Thyroid gland (tissue), 4 donors: ENCODE data around the gene DLG1. TPM values are rescaled to one million over a fixed set of nuclear protein-coding genes. Genes with fewer than 3 reads are reported as not detected.

Experiments
- DNase-seq, 2 donors: peaks; one replicate each; pipeline ENCODE4 v3.0.0-alpha.2; 2019
- H3K27ac ChIP-seq, 3 donors: fragments of 200-600 bp; sonication (generic); 1 replicate in 2 of 3; 2 replicates in 1 of 3; pipeline ENCODE4 v1.5.1; 2016 to 2019; ENCODE audit warnings: mild to moderate bottlenecking in 1 of 3, moderate library complexity in 1 of 3
- H3K27me3 ChIP-seq: fragments of 200-600 bp; sonication (generic); one replicate; pipeline ENCODE4 v1.5.1; 2019
- H3K36me3 ChIP-seq, 2 donors: fragments of 200-600 bp; sonication (generic); one replicate each; pipeline ENCODE4 v1.5.1; 2016 to 2019
- H3K4me1 ChIP-seq, 2 donors: fragments of 200-600 bp; sonication (generic); one replicate each; pipeline ENCODE4 v1.5.1; 2017 to 2019
- H3K4me3 ChIP-seq, 3 donors: fragments of 200-600 bp; sonication (generic); replicated peaks in 1 of 3; 1 replicate in 2 of 3; 2 replicates in 1 of 3; pipeline ENCODE4 v1.5.1; 2016; ENCODE audit warnings: mild to moderate bottlenecking in 1 of 3
- H3K9me3 ChIP-seq: fragments of 200-600 bp; sonication (generic); one replicate; pipeline ENCODE4 v1.5.1; 2017
- CTCF ChIP-seq, 6 experiments: fragments of 200-600 bp in 3 of 6; fragments of 450-650 bp in 3 of 6; sonication (generic) in 3 of 6; IDR thresholded peaks; one replicate each; pipeline ENCODE4 v1.5.1; 2016 to 2019; ENCODE audit warnings: antibody characterized with exemption in 6 of 6, mild to moderate bottlenecking in 2 of 6, inconsistent platforms in 1 of 6, moderate library complexity in 1 of 6
- POLR2A ChIP-seq, 2 donors: fragments of 450-650 bp; IDR thresholded peaks; one replicate each; pipeline ENCODE4 v1.6.1; 2017; ENCODE audit warnings: antibody characterized with exemption in 2 of 2, mild to moderate bottlenecking in 2 of 2, moderate library complexity in 1 of 2
- WGBS, 2 donors: methylation state at CpG; one replicate each; pipeline ENCODE4 v1.1.5; 2017; 5-methylcytosine and 5-hydroxymethylcytosine counted together
- intact Hi-C: fragments of 100-400 bp; cut with DNase I; formaldehyde crosslinking; loops from one replicate; pipeline ENCODE4 v1.15.1; 2023
- total RNA-seq, 4 donors: library from RNA; depleted of rRNA; stranded (reverse); fragments of >200 nt; gene quantifications; one replicate each; pipeline ENCODE4 v1.2.3, GENCODE V29; 2016

Gene DLG1
- total RNA-seq, 4 donors from 2014 or later = 111 to 233 (median 174) TPM

GRCh38 chr3:197003461-197004385, 294.7 kb downstream of the DLG1 start:
- Histone ChIP-seq H3K27me3 (no peaks in the 10 kb centered on the region), H3K9me3 (no peaks in the 10 kb centered on the region), H3K36me3 (no peaks in the 10 kb centered on the region), H3K27ac (peak overlapping the region in 2 of 3 donors; percentile 8 to 58), H3K4me3 (peak overlapping the region in 2 of 3 donors; percentile 40 to 65), H3K4me1 (peaks cover 9 to 12% of the 10 kb centered on the region in 2 donors)
- intact Hi-C loops = loop anchor here (10.0 kb wide), 2 partner anchors 181 to 501 kb away; no protein-coding TSS in a partner anchor
- 20 to 29% methylated on average over 25 to 33 of the region's 61 CpGs for WGBS, 2 donors
- TF ChIP-seq CTCF (IDR thresholded peaks at IDR 0.05) (no peak), POLR2A (IDR thresholded peaks at IDR 0.05) (no peak)
- peak; percentile 30 to 36 for DNase-seq

GRCh38 chr3:197002701-197003454, 295.5 kb downstream of the DLG1 start:
- 10% methylated on average over 9 of the region's 113 CpGs; no CpG with 5 or more reads in 1 of the 2 donors for WGBS, 2 donors
- H3K36me3 ChIP-seq = no peaks in the 10 kb centered on the region
- H3K27ac ChIP-seq = peak overlapping the region; percentile 79 to 84 (median 83)
- peak overlapping the region in 2 of 3 donors; percentile 64 to 65 for H3K4me3 ChIP-seq
- DNase-seq = peak; percentile 90 to 91
- H3K4me1 ChIP-seq = peaks cover 9 to 12% of the 10 kb centered on the region in 2 donors
- intact Hi-C loops = loop anchor here (10.0 kb wide), 2 partner anchors 182 to 502 kb away; no protein-coding TSS in a partner anchor
- no peaks in the 10 kb centered on the region for H3K27me3 ChIP-seq
- TF ChIP-seq POLR2A (IDR thresholded peaks at IDR 0.05) = peak in 1 of 2 donors; percentile 33
- TF ChIP-seq CTCF (IDR thresholded peaks at IDR 0.05) = peak in 5 of 6 experiments; percentile 40 to 93 (median 78)
- no peaks in the 10 kb centered on the region for H3K9me3 ChIP-seq

GRCh38 chr3:197001972-197002700, 296.3 kb downstream of the DLG1 start:
- no peak for TF ChIP-seq POLR2A (IDR thresholded peaks at IDR 0.05)
- TF ChIP-seq CTCF (IDR thresholded peaks at IDR 0.05) = no peak

GRCh38 chr3:197001106-197001971, 297.1 kb downstream of the DLG1 start:
- H3K36me3 ChIP-seq = no peaks in the 10 kb centered on the region
- peaks cover 21 to 23% of the 10 kb centered on the region in 2 donors for H3K4me1 ChIP-seq
- TF ChIP-seq CTCF (IDR thresholded peaks at IDR 0.05) = no peak
- DNase-seq = no peak
- H3K4me3 ChIP-seq = no peak overlapping the region
- peak overlapping the region in 1 of 3 donors; percentile 84 for H3K27ac ChIP-seq
- no peaks in the 10 kb centered on the region for H3K27me3 ChIP-seq
- intact Hi-C loops = loop anchor here (2.0 to 10.0 kb wide), 3 partner anchors 29 to 503 kb away; no protein-coding TSS in a partner anchor
- no peaks in the 10 kb centered on the region for H3K9me3 ChIP-seq
- 96% methylated on average over 18 to 19 of the region's 20 CpGs for WGBS, 2 donors

More at GRCh38 chr3:197001972-197002700, 296.3 kb downstream of the DLG1 start:
- DNase-seq = peak in 1 of 2 donors; percentile 11
- peaks cover 15 to 17% of the 10 kb centered on the region in 2 donors for H3K4me1 ChIP-seq
- WGBS, 2 donors = 25 to 40% methylated on average over 30 to 40 of the region's 55 CpGs
- peak overlapping the region; percentile 79 to 84 (median 83) for H3K27ac ChIP-seq
- intact Hi-C loops = loop anchor here (2.0 to 10.0 kb wide), 3 partner anchors 29 to 503 kb away; no protein-coding TSS in a partner anchor
- no peaks in the 10 kb centered on the region for H3K36me3 ChIP-seq
- peak overlapping the region in 2 of 3 donors; percentile 64 to 65 for H3K4me3 ChIP-seq
- H3K9me3 ChIP-seq = no peaks in the 10 kb centered on the region
- no peaks in the 10 kb centered on the region for H3K27me3 ChIP-seq
